ENCODE results near the gene NEUROG2. TPM values are rescaled to one million over a fixed set of nuclear protein-coding genes. Genes with fewer than 3 reads are reported as not detected.

The NEUROG2 gene
- total and polyA plus RNA-seq, 2 of the 4 experiments (the other 2 are of a cell fraction): not detected

GRCh38 chr4:112510291-112511092 is 5.5 kb downstream of the NEUROG2 start:
- ChIA-PET POLR2A (ENCODE audit: unreplicated experiment) (no interaction called here), CTCF (no interaction called here)
- no TSS peak for BruUV-seq (replicated peaks)
- Histone ChIP-seq H4K5ac (ENCODE audit: low read depth, low read length) (no peak overlapping the region), H2BK120ac (ENCODE audit: low read depth, low read length) (no peak overlapping the region), H3K18ac (ENCODE audit: low read depth, low read length) (no peak overlapping the region), H3K4me1 (ENCODE audit: control insufficient read depth, insufficient read depth, low read length) (peaks cover 5% of the 10 kb centered on the region; the same call in 1 of the 2 replicates), H2AK5ac (ENCODE audit: low read depth, low read length) (no peak overlapping the region), H3K4me2 (ENCODE audit: low read depth, low read length) (peak overlapping the region; percentile 46), H4K91ac (ENCODE audit: insufficient read depth, low read depth, low read length) (no peak overlapping the region), H3K27me3 (ENCODE audit: control insufficient read depth, insufficient read depth, low read length) (peaks cover 80% of the 10 kb centered on the region), H2BK5ac (ENCODE audit: low read depth, low read length, poor library complexity, severe bottlenecking) (no peak overlapping the region), H3K9me1 (ENCODE audit: insufficient read depth, low read length) (no peaks in the 10 kb centered on the region), H3K9me3 (ENCODE audit: control insufficient read depth, insufficient read depth, low read length) (peaks cover 8% of the 10 kb centered on the region; the same call in 1 of the 2 replicates), H3K56ac (ENCODE audit: extremely low read depth, insufficient read depth, low read length) (no peak overlapping the region), H2BK15ac (ENCODE audit: low read depth, low read length) (no peak overlapping the region), H4K8ac (ENCODE audit: low read depth in 2 of 2, low read length in 2 of 2) (no peak overlapping the region), H4K20me1 (ENCODE audit: insufficient read depth, low read length) (no peaks in the 10 kb centered on the region), H3K4me3 (ENCODE audit: insufficient read depth, low read depth, low read length) (no peak overlapping the region), H3K14ac (replicated peaks; ENCODE audit: low read depth, low read length) (no peak overlapping the region), H2BK20ac (ENCODE audit: low read depth, low read length) (no peak overlapping the region), H3K23ac (ENCODE audit: low read depth, low read length) (no peak overlapping the region), H2AK9ac (replicated peaks; ENCODE audit: low read depth, low read length, poor library complexity) (no peak overlapping the region), H3K36me3 (ENCODE audit: control insufficient read depth, insufficient read depth, low read length) (no peaks in the 10 kb centered on the region), H3K27ac (ENCODE audit: insufficient read depth, low read length) (no peak overlapping the region), H3K9ac (ENCODE audit: low read depth, low read length) (no peak overlapping the region), H3K79me1 (ENCODE audit: low read depth in 1 of 2, low read length in 2 of 2) (no peaks in the 10 kb centered on the region), H2AFZ (replicated peaks; ENCODE audit: low read length, poor library complexity) (peak overlapping the region; percentile 55), H3K4ac (ENCODE audit: low read depth, low read length) (no peak overlapping the region)
- in situ Hi-C loops (cut with MboI; ENCODE audit: low sequenced_read_pairs) (no loop called here), intact Hi-C loops (cut with micrococcal nuclease) (no loop called here), dilution Hi-C loops (cut with HindIII; ENCODE audit: low sequenced_read_pairs, unreplicated experiment) (no loop called here)
- no peak for TF ChIP-seq FOS (IDR thresholded peaks at IDR 0.05; ENCODE audit: low read depth, low read length)
- no peak for TF ChIP-seq RFX5 (IDR thresholded peaks at IDR 0.05; ENCODE audit: low read depth, low read length)
- TF ChIP-seq BHLHE40 (IDR thresholded peaks at IDR 0.05; ENCODE audit: low read depth, low read length): no peak
- TF ChIP-seq MAZ (IDR thresholded peaks at IDR 0.05; ENCODE audit: borderline replicate concordance, low read depth, low read length): no peak
- no peak for TF ChIP-seq CEBPB (IDR thresholded peaks at IDR 0.05; ENCODE audit: low read depth, low read length)
- no peak for TF ChIP-seq RAD21 (IDR thresholded peaks at IDR 0.05; ENCODE audit: low read length)
- TF ChIP-seq MXI1 (IDR thresholded peaks at IDR 0.05; ENCODE audit: borderline replicate concordance, low read depth, low read length): no peak
- TF ChIP-seq MAFK (IDR thresholded peaks at IDR 0.05; ENCODE audit: low read depth, low read length): no peak
- no peak for TF ChIP-seq POLR2A (IDR thresholded peaks at IDR 0.05; ENCODE audit: low read depth, low read length)
- TF ChIP-seq NFE2L2 (IDR thresholded peaks at IDR 0.05; ENCODE audit: low read depth, low read length): no peak
- TF ChIP-seq, protein P1, sequence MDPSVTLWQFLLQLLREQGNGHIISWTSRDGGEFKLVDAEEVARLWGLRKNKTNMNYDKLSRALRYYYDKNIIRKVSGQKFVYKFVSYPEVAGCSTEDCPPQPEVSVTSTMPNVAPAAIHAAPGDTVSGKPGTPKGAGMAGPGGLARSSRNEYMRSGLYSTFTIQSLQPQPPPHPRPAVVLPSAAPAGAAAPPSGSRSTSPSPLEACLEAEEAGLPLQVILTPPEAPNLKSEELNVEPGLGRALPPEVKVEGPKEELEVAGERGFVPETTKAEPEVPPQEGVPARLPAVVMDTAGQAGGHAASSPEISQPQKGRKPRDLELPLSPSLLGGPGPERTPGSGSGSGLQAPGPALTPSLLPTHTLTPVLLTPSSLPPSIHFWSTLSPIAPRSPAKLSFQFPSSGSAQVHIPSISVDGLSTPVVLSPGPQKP (IDR thresholded peaks at IDR 0.05; ENCODE audit: borderline replicate concordance, low read depth, low read length): no peak
- TF ChIP-seq, protein P2, sequence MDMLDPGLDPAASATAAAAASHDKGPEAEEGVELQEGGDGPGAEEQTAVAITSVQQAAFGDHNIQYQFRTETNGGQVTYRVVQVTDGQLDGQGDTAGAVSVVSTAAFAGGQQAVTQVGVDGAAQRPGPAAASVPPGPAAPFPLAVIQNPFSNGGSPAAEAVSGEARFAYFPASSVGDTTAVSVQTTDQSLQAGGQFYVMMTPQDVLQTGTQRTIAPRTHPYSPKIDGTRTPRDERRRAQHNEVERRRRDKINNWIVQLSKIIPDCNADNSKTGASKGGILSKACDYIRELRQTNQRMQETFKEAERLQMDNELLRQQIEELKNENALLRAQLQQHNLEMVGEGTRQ (IDR thresholded peaks at IDR 0.05; ENCODE audit: low read depth, low read length): no peak
- TF ChIP-seq RCOR1 (IDR thresholded peaks at IDR 0.05; ENCODE audit: insufficient replicate concordance, low read length): no peak
- DNase-seq (no peak), ATAC-seq (ENCODE audit: low read depth) (0 out of 2 replicates have a peak, but pooled peaks have one; percentile 8)
- WGBS, 2 experiments (ENCODE audit: extremely low coverage in 2 of 2, insufficient read length in 1 of 2): 0% methylated on average over 9 of the region's 34 CpGs; no CpG with 5 or more reads in 1 of the 2 experiments

Data from IMR-90 (cell line).